ENCODE results near the gene CDRT4.

The CDRT4 gene

DNA sequence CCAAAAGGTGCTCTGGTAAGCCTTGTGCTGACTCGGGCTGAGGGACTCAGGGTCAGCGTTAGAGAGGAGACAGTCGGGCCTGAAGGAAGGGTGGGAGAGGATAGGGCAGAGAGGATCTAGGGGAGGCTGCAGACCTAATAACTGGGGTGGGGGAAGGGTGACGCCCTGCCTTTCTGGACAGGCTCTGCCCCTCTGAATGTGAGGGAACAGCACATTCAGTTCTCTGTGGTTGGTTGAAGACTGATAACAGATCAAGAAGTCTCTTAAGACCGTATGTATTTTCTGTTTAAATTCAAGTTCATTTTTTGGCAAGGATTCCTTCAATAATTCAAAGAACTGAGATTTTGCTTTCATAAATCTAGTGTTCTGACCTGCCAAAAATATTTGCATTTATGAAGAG lies 69.8 kb downstream of the CDRT4 start:
- DNase-seq = no peak

DNA sequence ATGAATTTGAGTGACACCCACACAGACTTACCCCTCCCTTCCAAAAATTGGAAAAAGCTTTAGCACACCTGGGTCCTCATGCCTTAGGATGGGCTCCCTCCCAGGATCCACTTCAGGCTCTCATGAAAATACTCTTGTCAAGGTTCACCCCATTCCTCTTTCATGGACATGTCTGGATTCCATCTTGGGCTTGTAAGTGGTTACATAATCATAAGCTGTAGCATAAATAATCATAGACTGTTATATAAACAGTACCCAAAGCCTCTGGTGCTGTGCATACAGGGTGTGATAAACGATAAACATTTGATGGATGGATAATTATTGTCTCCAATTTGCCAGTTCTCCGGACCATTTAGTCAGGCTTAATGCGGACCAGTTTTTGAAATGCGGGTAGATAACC lies 72.3 kb downstream of the CDRT4 start:
- no peak for DNase-seq

DNA sequence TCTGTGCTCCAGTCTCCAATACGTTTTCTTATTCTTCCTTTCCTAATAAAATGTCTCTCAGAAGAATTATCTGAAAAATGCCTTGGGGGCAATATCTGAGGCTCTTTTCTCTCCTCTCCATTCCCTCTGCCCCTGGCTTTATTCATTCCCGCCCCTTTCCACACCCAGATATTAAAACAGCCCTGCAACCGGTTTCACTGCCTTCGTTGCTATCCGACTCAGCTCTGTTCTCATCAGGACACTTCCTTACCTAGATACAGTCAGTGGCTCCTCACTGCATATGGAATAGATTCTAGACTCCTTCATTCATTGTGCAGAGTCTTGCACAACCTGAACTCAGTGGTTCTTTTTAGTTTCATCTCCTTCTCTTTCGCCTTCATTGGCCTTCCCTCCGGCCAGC lies 74.0 kb downstream of the CDRT4 start:
- DNase-seq = no peak

DNA sequence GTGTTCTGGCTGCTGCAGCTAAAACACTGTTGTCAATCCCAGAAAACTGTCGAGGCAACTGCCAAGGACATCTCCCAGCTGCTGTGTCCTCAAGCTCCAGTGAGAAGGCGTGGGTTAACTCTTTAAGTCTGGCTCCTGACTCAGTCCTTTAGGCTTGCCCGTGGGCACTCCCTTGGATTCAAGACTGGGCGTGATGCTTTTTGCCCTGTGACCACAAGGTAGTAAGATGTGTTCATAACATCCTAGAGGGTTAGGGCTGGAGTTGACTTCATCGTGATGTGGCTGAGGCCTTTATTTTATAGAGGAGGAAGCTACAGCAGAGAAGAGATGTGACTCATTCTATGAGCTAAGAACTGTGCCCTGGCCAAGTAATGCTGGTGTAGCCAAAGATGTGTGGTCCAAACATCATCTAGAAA lies 75.1 kb downstream of the CDRT4 start:
- DNase-seq = no peak

DNA sequence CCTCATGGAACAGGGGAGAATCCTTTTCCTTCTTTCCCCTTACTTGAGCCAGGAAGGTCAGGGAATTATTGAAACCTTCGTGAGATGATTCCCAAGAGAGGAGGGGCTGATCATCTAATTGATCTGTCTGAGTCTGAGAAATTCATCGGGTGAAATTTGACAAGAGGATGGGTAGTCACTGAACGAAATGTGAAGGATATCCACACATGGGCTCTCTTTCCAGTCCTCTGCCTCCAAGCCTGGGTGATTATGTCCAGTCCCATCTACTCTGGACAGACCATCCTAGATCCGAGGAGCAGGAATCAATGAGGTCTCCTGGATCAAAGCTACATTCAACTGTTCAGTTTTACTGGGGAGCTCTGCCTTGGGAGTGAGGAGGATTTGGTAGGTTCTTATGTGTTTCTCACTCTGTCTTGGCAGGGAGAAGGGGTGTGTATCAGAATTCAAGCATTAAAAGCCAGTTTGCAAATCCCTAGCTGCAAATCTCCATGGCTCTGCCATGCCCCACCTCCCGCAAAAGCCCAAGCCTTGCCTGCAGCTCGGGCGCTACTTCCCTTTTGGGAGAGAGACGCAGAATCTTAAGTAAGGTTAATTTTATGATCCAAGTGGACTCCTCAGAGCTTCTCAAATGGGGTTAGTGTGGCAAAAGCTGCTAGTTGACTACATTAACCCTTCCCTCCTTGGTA lies 78.9 kb downstream of the CDRT4 start:
- DNase-seq = no peak

DNA sequence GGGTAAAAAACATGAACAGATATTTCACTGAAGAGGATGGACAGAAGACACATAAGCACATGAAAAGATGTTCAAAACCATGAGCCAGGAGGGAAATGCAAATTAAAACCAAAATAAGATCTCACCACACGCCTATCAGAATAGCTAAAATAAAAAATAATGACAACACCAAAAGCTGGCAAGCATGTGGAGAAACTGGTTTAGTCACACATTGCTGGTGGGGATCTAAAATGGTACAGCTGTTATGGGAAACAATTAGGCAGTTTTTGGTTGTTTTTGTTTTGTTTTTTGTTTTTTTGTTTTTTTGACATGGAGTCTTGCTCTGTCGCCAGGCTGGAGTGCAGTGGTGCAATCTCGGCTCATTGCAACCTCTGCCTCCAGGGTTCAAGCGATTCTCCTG lies 81.3 kb downstream of the CDRT4 start:
- no peak for DNase-seq
